DOHH2 (cell line): ENCODE data around the gene TFPT.
A peak's percentile ranks its signal among the peaks of the same experiment; 100 is the strongest.

ENCODE experiments used
- H3F3A ChIP-seq: fragments of 200-600 bp; sonication (generic), shearing (Covaris generic); 2 replicates; pipeline ENCODE4 v1.6.0; 2016; ENCODE audit warnings: antibody characterized with exemption, mild to moderate bottlenecking; ENCODE audit not compliant: control insufficient read depth, insufficient read depth
- H3K27ac ChIP-seq: fragments of 200-600 bp; sonication (generic); 2 replicates; pipeline ENCODE4 v1.5.1; 2014; ENCODE audit warnings: low read depth, mild to moderate bottlenecking, low read length, moderate library complexity
- H3K27me3 ChIP-seq: fragments of 200-600 bp; sonication (generic); 2 replicates; pipeline ENCODE4 v1.6.1; 2014; ENCODE audit warnings: mild to moderate bottlenecking, low read length, mixed read lengths; ENCODE audit not compliant: control insufficient read depth
- H3K36me3 ChIP-seq: fragments of 200-600 bp; sonication (generic); 2 replicates; pipeline ENCODE4 v1.6.1; 2014; ENCODE audit warnings: mild to moderate bottlenecking, low read length, moderate library complexity, mixed read lengths; ENCODE audit not compliant: control insufficient read depth
- H3K4me1 ChIP-seq: fragments of 200-600 bp; sonication (generic); 2 replicates; pipeline ENCODE4 v1.6.1; 2014; ENCODE audit warnings: mild to moderate bottlenecking, low read length, mixed read lengths; ENCODE audit not compliant: control insufficient read depth
- H3K4me2 ChIP-seq: fragments of 200-600 bp; sonication (generic); 2 replicates; pipeline ENCODE4 v1.6.0; 2014; ENCODE audit warnings: mild to moderate bottlenecking, low read length, moderate library complexity
- H3K4me3 ChIP-seq: fragments of 200-600 bp; sonication (generic); 2 replicates; pipeline ENCODE4 v1.5.1; 2014; ENCODE audit warnings: mild to moderate bottlenecking, low read length, mixed read lengths
- H3K79me2 ChIP-seq: fragments of 200-600 bp; sonication (generic); 2 replicates; pipeline ENCODE4 v1.6.1; 2014; ENCODE audit warnings: mild to moderate bottlenecking, low read length, mixed read lengths; ENCODE audit not compliant: control insufficient read depth
- H3K9me2 ChIP-seq: fragments of 200-600 bp; sonication (generic); replicated peaks from 2 replicates; pipeline ENCODE4 v1.6.1; 2014; ENCODE audit warnings: mild to moderate bottlenecking, low read length, mixed read lengths; ENCODE audit not compliant: control insufficient read depth
- H3K9me3 ChIP-seq: fragments of 200-600 bp; sonication (generic); 2 replicates; pipeline ENCODE4 v1.6.1; 2014; ENCODE audit warnings: antibody characterized with exemption, low read length, mixed read lengths; ENCODE audit not compliant: control insufficient read depth, insufficient read depth
- H4K20me1 ChIP-seq: fragments of 200-600 bp; sonication (generic); 2 replicates; pipeline ENCODE4 v1.6.0; 2014; ENCODE audit warnings: low read depth, mild to moderate bottlenecking, antibody characterized with exemption, low read length, moderate library complexity; ENCODE audit not compliant: control insufficient read depth, insufficient read depth
- CTCF ChIP-seq: fragments of 200-600 bp; sonication (generic); IDR thresholded peaks from one replicate; pipeline ENCODE4 v1.5.1; 2014; ENCODE audit warnings: antibody characterized with exemption, mild to moderate bottlenecking, low read depth, low read length; ENCODE audit not compliant: poor library complexity, severe bottlenecking
- EZH2phosphoT487 ChIP-seq: fragments of 200-600 bp; sonication (generic); IDR thresholded peaks from 2 replicates; pipeline ENCODE4 v1.6.1; 2017; ENCODE audit warnings: borderline replicate concordance, mild to moderate bottlenecking, antibody characterized with exemption, low read length, moderate library complexity, mixed read lengths

TFPT gene

GRCh38 chr19:54160182-54160811, 44.8 kb upstream of the TFPT start:
- Histone ChIP-seq H4K20me1 (peaks cover 5% of the 10 kb centered on the region), H3F3A (peaks cover 3% of the 10 kb centered on the region; the same call in 1 of the 2 replicates), H3K9me2 (no peaks in the 10 kb centered on the region), H3K9me3 (no peaks in the 10 kb centered on the region), H3K27me3 (no peaks in the 10 kb centered on the region), H3K79me2 (peaks cover 28% of the 10 kb centered on the region), H3K36me3 (peaks cover 23% of the 10 kb centered on the region), H3K4me2 (peak overlapping the region; percentile 93), H3K4me1 (peaks cover 34% of the 10 kb centered on the region), H3K27ac (peak overlapping the region; percentile 54), H3K4me3 (peak overlapping the region; percentile 98)
- TF ChIP-seq CTCF: no peak
- no peak for TF ChIP-seq EZH2phosphoT487

DNA sequence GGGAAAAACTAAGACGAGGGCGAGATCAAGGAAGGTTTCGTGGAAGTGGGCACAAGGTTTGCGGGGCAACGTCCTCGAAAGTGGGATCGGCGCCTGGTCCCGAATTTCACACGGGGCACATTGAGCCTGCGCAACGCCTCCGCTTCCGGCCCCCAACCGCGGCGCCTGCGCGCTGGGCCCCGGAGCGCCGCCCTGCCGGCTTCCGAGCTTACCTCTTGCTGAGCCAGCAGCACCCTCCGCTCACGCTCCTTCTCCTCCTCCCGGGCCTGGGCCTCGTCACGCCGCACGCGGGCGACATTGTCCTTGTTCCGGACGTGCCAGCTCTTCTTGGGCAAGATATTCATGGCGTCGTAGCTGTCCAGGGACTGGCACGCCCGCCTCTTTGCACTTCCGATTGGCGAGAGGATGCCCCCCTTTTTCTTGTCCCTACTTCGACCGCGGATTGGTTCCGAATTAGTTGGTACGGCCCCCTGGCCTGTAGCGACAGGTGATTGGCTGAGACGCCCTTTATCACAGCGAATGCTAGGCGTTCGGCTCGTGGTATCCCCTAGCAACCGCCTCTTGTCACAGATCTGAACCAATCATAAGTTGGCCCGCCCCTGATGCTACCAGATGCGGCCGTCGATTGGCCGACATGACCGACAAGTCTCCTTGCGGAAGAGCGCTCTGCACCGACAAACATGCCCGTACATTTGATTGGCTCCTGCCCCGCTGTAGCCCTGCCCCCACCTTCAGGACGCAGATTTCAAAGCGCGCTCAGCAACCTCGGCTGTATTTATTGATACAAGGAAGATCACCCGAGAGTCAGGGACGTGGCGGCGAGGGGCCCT, 44.1 kb upstream of the TFPT start, which contains the start of gene LENG1:
LENG1 (minus strand) TSS at position 370 of the 830 bp plus-strand sequence; CDS start at position 344, 26 bp downstream.
- Histone ChIP-seq H4K20me1 (peaks cover 5% of the 10 kb centered on the region), H3K4me3 (peak within 1 kb of the TSS; percentile 98), H3K4me1 (peaks cover 34% of the 10 kb centered on the region), H3K9me2 (no peaks in the 10 kb centered on the region), H3K9me3 (no peaks in the 10 kb centered on the region), H3K27me3 (no peaks in the 10 kb centered on the region), H3K4me2 (peak within 1 kb of the TSS; percentile 97), H3F3A (peaks cover 3% of the 10 kb centered on the region; the same call in 1 of the 2 replicates), H3K79me2 (peaks cover 28% of the 10 kb centered on the region), H3K27ac (peak within 1 kb of the TSS; percentile 75), H3K36me3 (peaks cover 30% of the 10 kb centered on the region)
- peak; percentile 58 for TF ChIP-seq CTCF
- TF ChIP-seq EZH2phosphoT487: no peak

DNA sequence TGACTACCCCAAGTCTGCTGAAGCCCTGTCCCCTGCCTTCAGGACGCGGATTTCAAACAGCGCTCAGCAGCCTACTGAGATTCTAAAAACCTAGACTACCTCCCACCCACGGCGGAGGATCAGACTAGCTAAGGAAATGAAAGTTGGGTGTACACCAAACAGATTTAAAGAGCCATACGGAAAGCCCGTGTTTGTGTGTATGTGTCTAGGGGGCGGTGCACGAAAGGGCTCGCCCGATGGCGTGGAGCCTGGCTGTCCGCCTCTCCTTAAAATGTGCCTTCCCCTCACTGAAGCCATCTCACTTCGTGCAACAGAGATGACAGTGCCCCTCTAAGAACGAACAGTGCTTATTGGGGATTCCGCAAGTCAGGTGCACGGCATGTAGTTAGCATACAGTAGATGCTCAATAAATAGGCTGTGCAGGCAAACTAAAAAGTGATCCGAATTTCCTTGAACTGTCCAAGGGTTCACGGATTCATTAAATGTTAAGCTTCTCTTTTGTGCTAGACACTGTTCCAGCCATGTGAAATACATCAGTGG, 43.4 kb upstream of the TFPT start:
- TF ChIP-seq CTCF: no peak
- no peak for TF ChIP-seq EZH2phosphoT487
- Histone ChIP-seq H3K4me3 (peak overlapping the region; percentile 90), H3F3A (peaks cover 3% of the 10 kb centered on the region), H3K27ac (peak overlapping the region; percentile 75), H3K27me3 (no peaks in the 10 kb centered on the region), H3K79me2 (peaks cover 28% of the 10 kb centered on the region), H3K9me2 (no peaks in the 10 kb centered on the region), H3K4me2 (peak overlapping the region; percentile 97), H3K4me1 (peaks cover 34% of the 10 kb centered on the region), H4K20me1 (peaks cover 5% of the 10 kb centered on the region), H3K36me3 (peaks cover 37% of the 10 kb centered on the region), H3K9me3 (no peaks in the 10 kb centered on the region)
